NK-92 treated with Interleukin-12 subunit alpha and Interleukin-12 subunit beta, amount 100 ng/mL, for 24 hours (cell line): ENCODE data around the gene HIRA.
"Not testable (repeated sequence)": the region's sequence is repeated elsewhere in the genome, so short reads cannot be mapped to it uniquely, and the experiment has no call there.

ENCODE experiments used
- DNase-seq: peaks from one replicate; lab custom pipeline; 2025; lab: John Stamatoyannopoulos, UW

Gene HIRA

DNA sequence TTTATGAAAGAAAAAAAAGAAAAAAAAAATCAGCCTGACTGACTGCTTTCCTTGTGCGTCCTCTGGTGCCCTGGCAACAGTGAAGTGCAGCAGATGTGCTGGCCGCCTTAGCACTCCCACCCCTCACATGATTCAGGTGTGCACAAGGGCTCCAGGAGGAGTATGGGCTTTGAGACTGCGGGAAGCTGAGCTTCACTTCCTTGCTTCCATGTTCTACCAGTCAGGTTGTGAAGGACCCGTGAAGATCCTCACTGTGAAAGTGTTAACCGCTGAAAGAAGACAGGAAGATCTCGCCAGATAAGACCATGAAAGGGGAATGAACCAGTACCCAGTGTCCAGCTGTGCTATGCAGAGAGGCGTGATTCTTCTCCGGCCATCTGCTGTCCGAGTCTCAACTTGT is 48.2 kb downstream of the HIRA start:
- no peak for DNase-seq

DNA sequence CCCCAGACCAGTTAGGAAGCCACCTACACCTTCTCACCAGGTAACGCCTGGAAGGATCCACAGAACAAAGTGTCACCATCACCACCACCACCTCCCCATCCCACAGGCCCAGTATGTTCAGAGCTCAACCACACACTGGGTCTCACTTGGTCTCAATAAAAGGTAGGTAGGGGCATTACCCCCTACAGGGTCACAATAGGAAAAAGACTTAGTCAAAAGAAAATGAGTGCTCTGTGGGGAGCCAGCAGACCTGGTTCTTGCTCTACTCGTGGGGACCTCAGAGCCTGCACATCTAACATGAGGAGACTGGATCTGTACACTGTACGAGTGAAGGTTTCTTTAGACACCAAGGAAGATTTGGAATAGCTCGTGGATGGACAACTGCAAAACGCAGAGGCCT is 49.3 kb downstream of the HIRA start:
- DNase-seq, result no peak

GRCh38 chr22:19378344-19378674 is 53.2 kb downstream of the HIRA start:
- DNase-seq, result no peak

GRCh38 chr22:19377565-19378343 is 53.8 kb downstream of the HIRA start:
- no peak for DNase-seq

DNA sequence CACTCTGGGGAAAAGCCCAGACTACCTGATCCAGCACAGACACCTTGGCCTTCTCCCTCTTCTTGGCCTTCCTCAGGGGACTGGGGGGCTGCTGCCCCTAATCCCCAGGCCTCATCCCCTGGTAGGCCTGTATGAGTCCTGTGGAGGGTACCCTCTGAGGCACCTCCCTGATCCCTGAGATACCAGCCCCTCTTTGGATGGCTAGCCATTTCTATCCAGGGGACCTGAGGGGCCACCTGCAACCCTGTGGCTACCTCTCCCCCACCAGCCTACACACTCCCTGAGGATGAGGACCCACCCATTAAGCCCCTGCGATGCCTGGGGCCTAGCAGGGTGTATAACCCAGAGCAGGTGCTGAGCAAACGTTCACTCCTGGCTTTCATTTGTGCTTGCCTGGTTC is 54.6 kb downstream of the HIRA start:
- no peak for DNase-seq

GRCh38 chr22:19376247-19376646 is 55.3 kb downstream of the HIRA start:
- no peak for DNase-seq

DNA sequence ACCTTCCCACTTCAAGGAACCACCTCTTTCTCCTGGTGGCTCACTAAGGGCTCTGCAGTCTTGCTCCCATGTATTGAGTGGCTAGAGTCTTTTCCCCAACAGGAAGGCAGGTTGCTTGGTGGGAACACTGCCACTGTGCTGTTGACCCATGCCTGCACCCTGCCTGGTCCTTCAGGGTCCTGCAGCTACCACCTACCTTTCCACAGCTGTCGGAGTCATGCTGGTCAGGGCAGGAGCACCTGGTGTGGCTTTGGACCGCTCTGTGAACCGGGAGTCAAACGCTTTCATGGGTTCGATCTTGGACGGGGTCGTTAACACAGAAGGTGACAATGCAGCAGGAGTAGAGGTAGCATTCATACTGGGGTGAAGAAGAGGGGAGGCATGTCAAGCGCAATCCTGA is 56.1 kb downstream of the HIRA start:
- no peak for DNase-seq

- DNase-seq, result no peak
Observed at GRCh38 chr22:19374410-19374809, 57.1 kb downstream of the HIRA start.

GRCh38 chr22:19373450-19373849 is 58.1 kb downstream of the HIRA start:
- no peak for DNase-seq

DNA sequence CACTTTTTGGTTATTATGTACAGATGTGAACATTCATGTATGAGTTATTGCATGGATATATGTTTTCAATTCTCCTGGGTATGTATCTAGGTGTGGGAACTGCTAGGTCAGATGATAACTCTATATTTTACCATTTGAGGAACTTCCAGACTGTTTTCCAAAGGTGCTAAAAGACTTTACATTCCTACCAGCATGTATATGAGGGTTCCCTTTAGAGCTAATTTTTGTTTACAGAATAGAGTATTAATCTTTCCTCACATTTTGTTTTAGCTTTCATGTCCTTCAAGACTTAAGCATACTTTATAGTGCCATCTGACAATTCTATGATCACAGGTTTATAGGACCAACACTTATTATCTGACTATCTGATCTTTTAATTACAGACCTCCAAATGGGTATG is 59.6 kb downstream of the HIRA start:
- DNase-seq, result no peak

- no peak for DNase-seq
Observed at GRCh38 chr22:19368876-19369275, 62.7 kb downstream of the HIRA start.

DNA sequence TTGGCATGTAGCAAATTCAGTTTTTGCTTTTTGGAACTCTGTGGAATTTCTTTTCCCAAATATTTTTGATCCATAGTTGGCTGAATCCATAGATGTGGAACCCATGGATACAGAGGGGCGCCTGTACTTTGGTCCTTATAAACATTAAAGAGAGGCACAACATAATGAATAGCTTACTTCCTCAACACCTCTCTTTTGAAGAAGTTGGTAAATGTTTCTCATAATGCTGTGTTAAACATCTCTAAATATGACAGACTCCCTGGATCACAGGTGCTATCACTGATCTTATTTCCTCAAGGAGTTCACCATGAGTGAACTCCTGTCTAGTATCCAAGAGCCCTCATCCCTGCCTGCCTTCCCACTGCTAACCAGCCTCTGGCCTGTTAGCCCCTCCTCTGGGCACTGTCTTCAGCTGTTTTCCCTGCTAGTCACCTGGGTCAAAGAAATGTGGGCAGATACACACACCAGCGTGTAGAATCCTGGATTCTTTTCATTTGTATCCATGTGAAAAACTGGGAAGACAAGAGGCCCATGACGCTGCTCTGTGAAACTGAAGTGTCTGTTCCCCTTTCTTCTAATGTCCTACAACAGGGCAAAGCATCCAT is 63.7 kb downstream of the HIRA start:
- no peak for DNase-seq

DNA sequence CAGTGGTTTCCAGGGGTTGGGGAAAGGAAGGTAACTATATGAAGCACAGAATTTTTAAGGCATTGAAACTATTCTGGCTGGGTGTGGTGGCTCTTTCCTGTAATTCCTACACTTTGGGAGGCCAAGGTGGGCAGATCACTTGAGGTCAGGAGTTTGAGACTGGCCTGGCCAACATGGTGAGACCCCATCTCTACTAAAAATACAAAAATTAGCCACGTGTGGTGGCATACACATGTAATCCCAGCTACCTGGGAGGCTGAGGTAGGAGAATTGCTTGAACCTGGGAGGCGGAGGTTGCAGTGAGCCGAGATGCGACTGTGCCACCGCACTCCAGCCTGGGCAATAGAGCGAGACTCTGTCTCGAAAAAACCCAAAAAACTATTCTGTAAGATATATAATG is 68.0 kb downstream of the HIRA start:
- DNase-seq, result not testable (repeated sequence)

DNA sequence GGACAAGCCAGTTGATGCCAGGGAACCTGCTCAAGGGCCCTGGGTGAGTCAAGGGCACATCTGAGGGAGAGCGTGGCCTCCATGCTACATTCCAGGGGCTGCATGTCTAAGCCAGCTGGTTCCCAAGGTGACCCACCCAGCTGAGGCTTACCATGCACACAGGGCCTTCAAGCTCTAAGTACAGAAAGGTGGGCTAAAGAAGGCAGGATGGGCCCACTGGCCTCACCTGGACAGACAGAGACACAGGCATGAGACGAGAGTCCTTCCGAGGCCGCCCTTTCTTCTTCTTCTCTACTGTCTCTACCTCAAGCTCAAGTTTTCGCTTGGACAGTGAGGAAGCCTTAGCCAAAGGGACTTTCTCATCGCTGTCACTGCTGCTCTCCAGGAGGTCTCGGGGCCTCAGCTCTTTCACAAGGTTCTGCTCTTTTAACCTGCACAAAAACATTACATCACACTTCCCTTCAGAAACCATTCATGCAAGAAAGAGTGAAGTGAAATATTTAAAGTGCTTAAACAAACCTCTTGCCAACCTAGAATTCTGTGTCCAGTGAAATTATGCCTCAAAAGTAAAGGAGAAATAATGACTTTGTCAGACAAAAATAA is 69.9 kb downstream of the HIRA start:
- no peak for DNase-seq

DNA sequence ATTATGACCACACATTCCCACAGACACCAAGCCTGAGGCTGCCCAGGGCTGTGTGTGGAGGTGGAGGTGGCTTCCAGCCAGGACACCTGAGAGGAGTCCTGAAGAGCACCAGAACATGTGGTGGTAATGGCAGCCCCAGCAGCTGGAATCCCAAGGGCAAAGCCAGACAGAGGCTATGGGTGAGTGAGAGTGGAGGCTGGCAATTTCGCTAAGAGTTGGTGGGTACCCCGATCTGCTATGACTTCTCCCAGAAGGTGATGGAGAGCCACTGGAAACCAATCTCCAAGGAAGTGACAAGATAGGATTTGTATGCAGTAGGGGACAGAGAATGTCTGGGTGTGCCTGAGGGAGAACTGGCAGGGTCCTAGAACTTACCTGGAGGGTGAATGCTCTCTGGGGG is 70.7 kb downstream of the HIRA start:
- no peak for DNase-seq

DNA sequence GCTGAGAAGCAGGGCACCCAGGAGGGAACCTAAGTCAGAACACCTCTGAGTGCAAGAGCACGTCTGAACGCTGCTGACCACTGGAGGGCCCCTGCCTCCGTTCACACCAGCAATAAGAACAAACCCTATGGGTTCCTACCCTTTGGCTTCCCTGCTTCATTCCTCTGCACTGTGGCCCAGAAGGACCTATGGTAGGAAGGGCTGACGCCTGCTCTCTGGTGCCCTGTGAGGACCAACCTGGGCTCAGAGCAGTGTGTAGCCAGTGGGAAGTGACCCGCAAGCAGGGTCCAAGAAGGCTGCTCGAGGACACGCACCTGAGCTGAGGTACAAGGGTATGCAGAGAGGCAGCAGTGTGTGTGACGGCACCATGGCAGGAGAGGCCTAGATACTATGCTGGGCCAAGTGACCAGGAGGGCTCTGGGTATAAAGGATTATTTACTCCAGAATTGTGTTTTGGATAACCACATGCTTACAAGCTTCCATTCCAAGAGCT is 71.2 kb downstream of the HIRA start:
- DNase-seq, result no peak

GRCh38 chr22:19359554-19360299 is 71.8 kb downstream of the HIRA start:
- no peak for DNase-seq

GRCh38 chr22:19358703-19359553 is 72.6 kb downstream of the HIRA start:
- no peak for DNase-seq

GRCh38 chr22:19358195-19358594 is 73.3 kb downstream of the HIRA start:
- DNase-seq, result no peak

DNA sequence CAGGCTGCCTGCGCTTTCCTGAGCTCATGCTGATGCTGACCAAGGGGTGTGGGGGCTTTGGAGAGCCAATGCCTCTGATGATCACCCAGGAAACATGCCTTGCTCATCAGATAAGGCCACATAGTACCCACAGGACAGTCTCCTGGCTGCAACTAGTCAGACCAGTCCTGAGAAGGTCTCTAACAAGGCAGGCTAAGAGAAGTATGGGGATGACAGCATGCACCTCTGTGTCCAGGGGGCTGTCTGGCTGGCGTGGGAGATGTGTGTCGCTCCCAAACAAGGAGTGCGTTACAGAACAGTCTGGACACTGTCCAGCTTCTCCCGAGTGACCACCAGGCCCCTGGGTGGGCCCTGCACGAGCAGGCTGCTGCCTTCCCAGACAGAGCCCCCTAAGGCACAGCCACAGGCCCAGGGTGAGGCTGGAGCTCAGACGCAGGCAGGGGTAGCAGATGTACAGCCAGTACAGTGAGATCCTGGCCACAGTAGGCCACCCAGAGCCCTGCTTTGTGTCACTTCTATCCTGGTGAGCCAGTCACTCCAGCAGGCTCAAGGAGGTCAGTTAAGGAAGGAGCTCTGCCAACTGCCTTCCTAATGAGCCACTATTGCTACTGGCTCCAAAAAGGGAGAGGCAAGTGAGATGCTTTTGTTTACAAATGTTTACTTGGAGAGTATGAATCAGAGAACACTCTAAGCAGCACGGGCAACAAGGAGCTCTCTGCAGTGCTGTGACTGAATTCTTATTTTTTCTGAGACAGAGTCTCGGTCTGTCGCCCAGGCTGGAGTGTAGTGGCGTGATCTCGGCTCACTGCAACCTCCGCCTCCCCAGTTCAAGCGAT is 74.0 kb downstream of the HIRA start:
- DNase-seq, result no peak

GRCh38 chr22:19356708-19357269 is 74.7 kb downstream of the HIRA start:
- DNase-seq, result no peak
